HEK293T (cell line): ENCODE measurements around the gene SMIM9.

Source experiments
- CTCF ChIA-PET: fragments of 350-600 bp; formaldehyde crosslinking; extraction: SDS; loops from one replicate; lab custom pipeline; 2021; ENCODE audit warnings: antibody characterized with exemption, inconsistent platforms; lab: Yijun Ruan, JAX
- POLR2A ChIA-PET: fragments of 350-600 bp; formaldehyde crosslinking; extraction: SDS; loops from one replicate; lab custom pipeline; 2020; ENCODE audit warnings: antibody characterized with exemption, inconsistent platforms; lab: Yijun Ruan, JAX
- DNase-seq: peaks from one replicate; pipeline ENCODE4 v3.0.0; 2012; ENCODE audit warnings: mixed read lengths; ENCODE audit errors: extremely low spot score
- ARNT ChIP-seq: fragments of 450-650 bp; IDR thresholded peaks from 2 replicates; pipeline ENCODE4 v1.6.1; 2017; ENCODE audit warnings: mild to moderate bottlenecking
- BHLHE40 ChIP-seq: fragments of 450-650 bp; IDR thresholded peaks from 2 replicates; pipeline ENCODE4 v1.6.1; 2016; ENCODE audit warnings: mild to moderate bottlenecking, moderate library complexity, borderline replicate concordance
- CTBP1 ChIP-seq: fragments of 450-650 bp; IDR thresholded peaks from 2 replicates; pipeline ENCODE4 v1.6.1; 2016; ENCODE audit warnings: borderline replicate concordance
- ELF4 ChIP-seq: fragments of 450-650 bp; IDR thresholded peaks from 2 replicates; pipeline ENCODE4 v1.6.1; 2017; ENCODE audit warnings: antibody characterized with exemption
- FOXA1 ChIP-seq: fragments of 450-650 bp; IDR thresholded peaks from 2 replicates; pipeline ENCODE4 v1.6.1; 2016; ENCODE audit warnings: mild to moderate bottlenecking
- FOXK2 ChIP-seq: fragments of 450-650 bp; IDR thresholded peaks from 2 replicates; pipeline ENCODE4 v1.6.1; 2016; ENCODE audit warnings: mild to moderate bottlenecking
- FOXM1 ChIP-seq: fragments of 450-650 bp; IDR thresholded peaks from 2 replicates; pipeline ENCODE4 v1.6.1; 2017; ENCODE audit warnings: mild to moderate bottlenecking, borderline replicate concordance
- HDGF ChIP-seq: fragments of 450-650 bp; IDR thresholded peaks from 2 replicates; pipeline ENCODE4 v1.6.1; 2017; ENCODE audit warnings: antibody characterized with exemption, borderline replicate concordance
- L3MBTL2 ChIP-seq: fragments of 450-650 bp; conservative IDR thresholded peaks from 2 replicates; pipeline ENCODE4 v1.6.1; 2016; ENCODE audit warnings: mild to moderate bottlenecking
- LEF1 ChIP-seq: fragments of 450-650 bp; IDR thresholded peaks from 2 replicates; pipeline ENCODE4 v1.6.1; 2017; ENCODE audit warnings: mild to moderate bottlenecking, borderline replicate concordance
- NFRKB ChIP-seq: fragments of 450-650 bp; IDR thresholded peaks from 2 replicates; pipeline ENCODE4 v1.6.1; 2016; ENCODE audit warnings: mild to moderate bottlenecking, moderate library complexity
- PKNOX1 ChIP-seq: fragments of 450-650 bp; IDR thresholded peaks from 2 replicates; pipeline ENCODE4 v1.6.1; 2016
- SP1 ChIP-seq: fragments of 450-650 bp; IDR thresholded peaks from 2 replicates; pipeline ENCODE4 v1.6.1; 2017
- SUZ12 ChIP-seq: fragments of 450-650 bp; IDR thresholded peaks from 2 replicates; pipeline ENCODE4 v1.6.1; 2016; ENCODE audit warnings: mild to moderate bottlenecking
- TARDBP ChIP-seq: fragments of 450-650 bp; IDR thresholded peaks from 2 replicates; pipeline ENCODE4 v1.6.1; 2016
- ZNF384 ChIP-seq: fragments of 450-650 bp; IDR thresholded peaks from 2 replicates; pipeline ENCODE4 v1.6.1; 2016

SMIM9 gene

GRCh38 chrX:154797006-154797405 lies 37.5 kb downstream of the SMIM9 start:
- TF ChIP-seq PKNOX1 (no peak), FOXA1 (no peak), ELF4 (no peak), ARNT (no peak), TARDBP (no peak), FOXM1 (no peak), BHLHE40 (no peak), CTBP1 (no peak), L3MBTL2 (no peak), HDGF (no peak), ZNF384 (no peak), NFRKB (no peak), FOXK2 (no peak)
- no peak for DNase-seq
- ChIA-PET CTCF (no interaction called here), POLR2A (interaction anchor here (1.2 to 2.8 kb wide), 2 partner anchors 9 to 34 kb away, joined by 3 to 15 read pairs; partner anchors contain the start of genes DKC1 and MPP1)

- no peak for DNase-seq
- TF ChIP-seq SUZ12 (no peak), TARDBP (no peak), CTBP1 (no peak), BHLHE40 (no peak), LEF1 (no peak), FOXA1 (no peak), NFRKB (no peak), ARNT (no peak), HDGF (no peak), L3MBTL2 (no peak), FOXM1 (no peak), PKNOX1 (no peak), FOXK2 (no peak), ZNF384 (no peak), ELF4 (no peak), SP1 (no peak)
- POLR2A ChIA-PET: no interaction called here
- CTCF ChIA-PET: no interaction called here
Measured at GRCh38 chrX:154795016-154795415, 39.4 kb downstream of the SMIM9 start.

- POLR2A ChIA-PET: no interaction called here
- TF ChIP-seq SUZ12: no peak
- DNase-seq: no peak
- CTCF ChIA-PET: no interaction called here
Measured at GRCh38 chrX:154793084-154793795, 41.2 kb downstream of the SMIM9 start.

GRCh38 chrX:154791939-154792338 lies 42.5 kb downstream of the SMIM9 start:
- CTCF ChIA-PET: interaction anchor here (1.3 kb wide), 1 partner anchor 16 kb away, joined by 4 read pairs; no protein-coding TSS in a partner anchor
- DNase-seq: no peak
- POLR2A ChIA-PET: no interaction called here
- TF ChIP-seq FOXK2 (no peak), HDGF (no peak), BHLHE40 (no peak), NFRKB (no peak), TARDBP (no peak), SP1 (no peak), L3MBTL2 (no peak), LEF1 (no peak), FOXA1 (no peak), PKNOX1 (no peak), SUZ12 (no peak), ELF4 (no peak), CTBP1 (no peak)

- ChIA-PET POLR2A (no interaction called here), CTCF (interaction anchor here (1.3 kb wide), 1 partner anchor 15 kb away, joined by 4 read pairs; no protein-coding TSS in a partner anchor)
- no peak for DNase-seq
- no peak for TF ChIP-seq ELF4
- TF ChIP-seq ZNF384: no peak
- TF ChIP-seq L3MBTL2: no peak
- TF ChIP-seq PKNOX1: no peak
- no peak for TF ChIP-seq FOXM1
- TF ChIP-seq HDGF: no peak
- TF ChIP-seq LEF1: no peak
- no peak for TF ChIP-seq ARNT
- TF ChIP-seq CTBP1: no peak
- no peak for TF ChIP-seq SP1
- TF ChIP-seq BHLHE40: no peak
- no peak for TF ChIP-seq NFRKB
- TF ChIP-seq FOXK2: no peak
- TF ChIP-seq SUZ12: no peak
- no peak for TF ChIP-seq TARDBP
- no peak for TF ChIP-seq FOXA1
Measured at GRCh38 chrX:154791467-154791866, 43.0 kb downstream of the SMIM9 start.

GRCh38 chrX:154785716-154786115 lies 48.7 kb downstream of the SMIM9 start:
- no peak for TF ChIP-seq ZNF384
- TF ChIP-seq SP1: no peak
- TF ChIP-seq BHLHE40: no peak
- TF ChIP-seq ELF4: no peak
- TF ChIP-seq ARNT: no peak
- no peak for TF ChIP-seq SUZ12
- no peak for TF ChIP-seq FOXA1
- ChIA-PET CTCF (no interaction called here), POLR2A (interaction anchor here (1.0 kb wide), 1 partner anchor 20 kb away, joined by 3 read pairs; the partner anchor contains the start of gene MPP1)
- no peak for DNase-seq
